ENCODE results near the gene TSHZ2.
"Not testable (repeated sequence)": the region's sequence is repeated elsewhere in the genome, so short reads cannot be mapped to it uniquely, and the experiment has no call there.

Gene TSHZ2

DNA sequence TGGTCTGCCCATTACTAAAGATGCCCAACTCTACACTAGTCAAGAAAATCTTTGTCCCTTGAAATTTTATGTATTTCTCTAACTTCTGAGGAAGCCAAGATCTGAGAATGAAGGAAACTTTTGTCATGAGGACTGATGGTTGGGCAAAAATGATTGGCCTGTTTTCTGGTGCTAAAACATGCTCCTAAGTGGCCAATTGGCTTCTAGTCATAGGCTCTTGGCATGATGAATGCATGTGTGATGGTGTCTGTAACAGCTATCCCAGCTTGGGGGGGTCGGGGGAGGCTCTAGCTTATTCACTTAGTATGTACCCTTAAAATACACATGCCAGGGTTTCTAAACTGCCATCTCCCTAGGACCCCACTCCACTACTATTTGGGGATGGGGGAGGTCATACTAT lies 392.9 kb downstream of the TSHZ2 start:
- DNase-seq, result no peak

DNA sequence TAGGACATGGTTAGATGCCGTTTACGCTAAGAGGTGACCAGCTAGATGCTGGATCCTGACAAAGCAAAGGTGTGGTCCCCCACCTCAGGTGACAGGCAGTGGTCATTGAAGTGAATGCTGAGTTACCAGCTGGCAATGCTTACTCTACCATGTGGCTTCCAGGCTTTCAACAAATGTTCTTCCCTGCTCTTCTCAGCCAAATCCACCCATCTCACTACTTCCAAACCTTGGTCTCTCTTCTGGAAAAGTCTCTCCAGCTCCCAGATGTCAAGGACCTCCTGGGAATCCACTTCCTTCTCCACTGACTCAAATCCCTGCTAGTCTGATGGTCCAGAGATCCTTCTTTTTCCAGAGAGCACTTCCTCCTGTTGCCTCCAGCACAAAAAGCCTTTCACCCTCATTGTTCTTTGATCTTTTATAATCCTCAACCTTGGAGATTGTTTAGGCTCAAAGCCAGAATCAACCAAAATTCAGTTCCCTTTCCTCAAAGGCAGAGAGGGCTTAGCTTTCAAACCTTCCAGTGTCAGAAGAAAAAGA lies 393.4 kb downstream of the TSHZ2 start:
- DNase-seq, result no peak

DNA sequence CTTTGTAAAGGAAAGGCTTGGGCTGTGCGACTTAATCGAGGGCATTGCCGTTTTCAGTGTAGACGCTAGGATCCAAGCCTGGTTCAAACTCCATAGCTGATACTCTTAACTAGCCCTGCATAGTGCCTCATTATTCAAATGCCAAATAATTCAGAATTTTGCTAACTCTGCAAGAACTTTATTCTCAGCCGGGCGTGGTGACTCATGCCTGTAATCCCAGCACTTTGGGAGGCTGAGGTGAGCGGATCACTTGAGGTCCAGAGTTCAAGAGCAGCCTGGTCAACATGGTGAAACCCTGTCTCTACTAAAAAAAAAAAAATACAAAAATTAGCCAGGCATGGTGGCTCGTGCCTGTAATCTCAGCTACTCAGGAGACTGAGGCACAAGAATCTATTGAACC lies 394.8 kb downstream of the TSHZ2 start:
- not testable (repeated sequence) for DNase-seq

DNA sequence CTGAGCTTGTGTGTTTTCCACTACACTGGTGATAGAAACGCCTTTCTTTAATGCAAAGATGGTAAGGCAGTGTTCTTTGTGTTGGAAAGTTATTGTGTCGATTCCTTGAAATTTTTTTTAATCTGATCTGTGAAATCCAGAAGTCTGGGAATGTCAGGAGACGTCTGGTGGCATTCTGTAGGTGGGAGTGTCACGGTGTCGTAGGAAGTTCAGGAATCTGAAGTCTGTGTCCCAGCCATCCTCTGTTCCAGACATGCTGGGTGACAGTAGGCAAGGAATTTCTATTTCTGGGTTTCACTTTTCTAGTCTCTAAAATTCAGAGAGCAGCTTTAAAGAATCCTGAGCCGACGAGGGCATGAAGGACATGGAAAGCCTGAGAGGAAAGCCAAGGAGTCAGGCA lies 397.7 kb downstream of the TSHZ2 start:
- DNase-seq, result no peak

DNA sequence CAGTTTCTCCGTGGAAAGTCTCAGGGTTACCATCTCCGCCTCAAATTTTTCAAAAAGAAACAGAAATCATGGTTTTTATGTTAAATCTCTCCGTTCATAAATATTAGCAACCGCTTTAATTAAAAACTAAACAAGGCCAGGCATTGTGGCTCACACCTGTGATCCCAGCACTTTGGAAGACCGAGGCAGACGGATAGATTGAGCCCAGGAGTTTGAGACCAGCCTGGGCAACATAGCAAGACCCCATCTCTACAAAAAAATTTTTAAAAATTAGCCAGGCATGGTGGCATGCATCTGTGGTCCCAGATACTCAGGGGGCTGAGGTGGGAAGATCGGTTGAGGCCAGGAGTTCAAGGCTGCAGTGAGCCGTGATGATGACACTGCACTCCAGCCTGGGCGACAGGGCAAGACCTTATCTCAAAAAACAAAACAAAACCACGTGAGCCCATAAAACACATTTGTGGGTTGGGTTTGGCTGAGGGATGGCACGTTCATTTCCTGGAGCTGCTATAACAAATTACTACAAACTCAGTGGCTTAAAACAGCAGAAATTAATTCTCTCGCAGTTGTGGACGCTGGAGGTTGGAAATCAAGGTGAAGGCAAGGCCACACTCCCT lies 398.3 kb downstream of the TSHZ2 start:
- no peak for DNase-seq

DNA sequence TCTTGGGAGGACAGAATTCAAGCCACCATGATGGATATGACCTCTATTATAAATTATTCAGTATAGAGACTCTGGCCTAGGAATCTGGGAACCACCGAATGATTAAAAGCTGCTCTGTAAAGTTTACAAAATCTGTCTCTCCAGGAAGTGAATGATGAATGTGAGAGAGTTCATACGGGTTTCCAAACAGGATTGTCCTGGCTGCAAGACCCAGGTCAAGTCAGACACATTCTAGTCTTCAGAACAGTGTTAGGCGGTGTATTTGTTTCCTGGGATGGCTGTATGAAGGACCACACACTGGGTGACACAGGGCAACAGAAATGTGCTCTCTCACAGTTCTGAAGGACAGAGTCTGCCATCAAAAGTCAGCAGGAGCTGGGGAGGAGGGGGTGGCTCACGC lies 399.1 kb downstream of the TSHZ2 start:
- DNase-seq, result no peak

DNA sequence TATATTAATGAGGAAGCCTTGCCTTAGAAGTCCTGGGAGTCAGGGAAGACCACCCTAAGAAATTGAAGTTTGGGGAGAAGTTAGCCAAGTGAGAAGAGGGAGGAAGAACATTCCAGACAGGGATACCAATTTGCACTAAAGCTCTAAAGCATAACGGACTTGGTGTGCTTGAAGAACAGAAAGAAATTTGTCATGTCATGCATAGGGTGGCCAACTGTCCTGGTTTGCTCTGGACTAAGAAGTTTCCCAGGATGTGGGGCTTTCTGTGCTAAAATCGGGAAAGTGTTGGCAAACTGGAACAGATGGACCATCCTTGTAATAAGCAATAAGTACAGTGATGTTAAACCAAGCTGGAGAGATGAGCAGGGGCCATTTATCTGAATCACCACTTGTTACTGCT lies 403.9 kb downstream of the TSHZ2 start:
- no peak for DNase-seq

DNA sequence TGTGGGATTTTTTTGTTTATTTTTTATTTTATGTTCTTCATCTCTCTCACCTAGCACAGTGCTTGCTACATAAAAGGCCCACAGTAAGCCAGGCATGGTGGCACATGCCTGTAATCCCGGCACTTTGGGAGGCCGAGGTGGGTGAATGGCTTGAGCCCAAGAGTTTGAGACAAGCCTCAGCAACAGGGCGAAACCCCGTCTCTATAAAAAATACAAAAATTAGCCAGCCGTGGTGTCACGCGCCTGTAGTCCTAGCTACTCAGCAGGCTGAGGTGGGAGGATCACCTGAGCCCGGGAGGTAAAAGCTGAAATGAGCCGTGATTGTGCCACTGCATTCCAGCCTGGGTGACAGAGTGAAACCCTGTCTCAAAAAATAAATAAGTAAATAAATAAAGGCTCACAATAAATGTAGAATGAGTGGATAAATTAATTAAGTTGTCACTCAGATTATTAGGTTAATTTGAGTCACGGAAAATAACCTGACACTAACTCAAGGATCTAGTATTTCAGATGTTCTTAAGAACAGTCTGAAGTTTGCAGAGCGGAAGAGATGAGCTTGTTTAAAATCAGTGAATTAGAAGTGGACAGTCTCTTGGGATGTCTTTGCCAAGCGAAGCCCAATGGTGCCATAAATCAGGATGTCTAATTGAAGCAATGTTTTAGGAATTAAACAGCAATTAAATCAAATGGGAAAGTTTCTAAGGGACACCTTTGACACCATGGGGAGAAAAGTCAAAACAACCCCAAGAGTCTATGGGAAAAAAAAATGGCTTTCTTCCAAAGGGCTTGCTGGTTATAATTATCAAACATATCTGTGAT lies 407.1 kb downstream of the TSHZ2 start:
- no peak for DNase-seq

DNA sequence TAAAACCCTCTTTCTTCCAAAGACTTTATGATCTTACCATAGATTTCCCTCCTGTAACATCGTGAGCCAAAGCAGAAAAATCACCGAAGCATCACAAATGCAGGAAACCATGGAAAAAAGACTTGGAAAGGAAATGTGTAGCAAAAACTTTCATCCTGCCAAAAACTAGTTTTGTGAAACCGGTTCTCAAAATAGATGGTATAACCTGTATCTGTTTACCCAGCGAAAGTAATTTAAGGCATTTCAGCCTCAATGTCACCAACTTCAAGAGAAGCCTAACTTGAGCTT lies 407.6 kb downstream of the TSHZ2 start:
- no peak for DNase-seq

DNA sequence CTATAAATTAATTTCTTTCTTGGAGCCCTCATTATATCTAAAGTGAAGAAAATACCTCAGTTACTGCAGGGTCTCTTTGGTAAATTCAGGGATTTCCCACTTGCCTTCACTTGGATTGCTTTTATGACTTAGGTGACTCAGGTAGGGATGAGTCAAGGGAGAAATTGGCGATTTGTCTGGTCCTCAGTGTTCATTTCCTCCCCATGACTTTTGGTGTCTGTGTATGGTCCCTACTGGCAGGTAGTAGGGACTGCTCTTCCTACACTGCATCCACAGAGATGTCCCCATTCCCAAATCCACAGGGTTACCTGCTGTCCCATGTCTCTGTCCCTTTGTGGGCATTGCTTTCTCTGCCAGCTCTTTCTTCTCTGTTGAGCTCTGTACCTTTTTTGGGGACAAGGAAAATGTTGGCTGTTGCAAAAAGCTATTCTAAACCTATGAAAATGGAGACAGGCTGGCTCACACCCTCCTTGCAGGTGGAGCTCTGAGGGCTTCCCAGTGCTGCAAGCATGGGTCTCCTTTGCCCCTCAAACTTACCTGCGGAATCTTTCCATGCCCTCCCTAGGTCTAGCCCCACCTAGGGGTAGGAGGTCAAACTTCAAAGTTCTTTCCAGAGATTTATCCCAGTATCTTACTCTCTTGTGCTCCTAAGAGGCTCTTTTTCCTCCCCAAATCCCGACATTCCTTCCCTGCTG lies 409.6 kb downstream of the TSHZ2 start:
- DNase-seq, result no peak

DNA sequence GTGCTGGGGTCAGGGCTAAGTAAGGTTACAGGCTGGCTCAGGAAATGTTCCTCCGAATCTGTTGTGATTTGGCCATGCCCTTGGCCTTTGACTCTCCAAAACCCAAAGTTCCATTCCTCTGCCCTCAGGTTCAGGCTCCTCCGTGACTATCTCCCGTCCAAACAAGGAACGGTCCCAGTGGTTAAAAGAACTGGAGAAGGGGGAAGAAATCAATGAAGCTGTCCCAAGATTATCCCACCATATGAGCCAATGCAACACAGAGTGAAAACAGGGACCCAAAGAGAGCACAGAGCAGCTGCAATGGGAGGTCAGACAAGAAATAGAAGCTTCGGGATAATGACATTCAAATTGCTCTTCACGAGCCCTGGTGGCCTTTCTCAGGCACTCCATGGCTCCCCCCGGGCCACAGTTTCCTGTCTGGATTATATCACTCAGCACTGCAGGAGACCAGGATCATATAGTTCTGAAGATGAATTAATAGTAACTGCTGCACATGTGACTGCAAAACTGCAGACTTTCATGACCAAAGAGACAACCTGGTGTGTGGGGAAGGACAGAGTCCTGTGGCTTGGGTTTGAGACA lies 410.2 kb downstream of the TSHZ2 start:
- DNase-seq, result no peak

DNA sequence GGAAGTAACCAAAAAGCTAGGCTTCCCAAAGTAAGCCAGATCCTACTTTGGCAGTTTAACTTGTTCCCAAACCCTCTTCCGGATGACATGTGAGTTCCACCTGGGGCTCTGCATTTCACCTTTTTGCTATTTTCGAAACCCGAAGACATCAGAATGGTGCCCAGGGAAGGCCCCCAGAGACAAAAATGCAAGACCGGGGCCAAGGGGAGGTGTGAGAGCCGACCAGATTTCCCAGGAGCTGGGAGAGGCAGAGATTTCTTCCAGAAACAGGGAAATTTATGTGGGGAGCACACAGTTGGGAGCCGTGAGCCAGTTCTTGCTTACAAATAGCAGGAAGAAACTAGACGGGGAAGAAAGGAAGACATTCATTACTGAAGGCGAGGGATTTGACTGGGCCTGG lies 411.8 kb downstream of the TSHZ2 start:
- DNase-seq, result no peak

DNA sequence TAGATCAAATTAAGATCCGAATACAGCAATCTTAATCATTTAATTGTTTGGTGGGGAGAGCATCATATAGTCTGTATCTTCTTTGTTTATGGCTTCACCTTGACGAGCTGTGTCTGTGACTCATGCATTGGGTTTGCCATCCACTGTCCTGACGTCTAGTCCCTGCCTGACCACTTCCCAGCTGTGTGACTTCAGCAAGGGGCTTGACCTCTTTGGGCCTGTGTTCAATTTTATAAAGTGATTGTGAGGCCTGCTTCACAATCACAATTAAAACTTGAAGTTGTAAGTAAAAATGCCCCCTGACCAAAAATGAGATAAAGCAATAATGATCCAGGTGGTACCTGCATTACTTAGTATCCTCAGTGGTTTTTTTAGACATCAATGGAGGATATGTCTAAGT lies 412.2 kb downstream of the TSHZ2 start:
- no peak for DNase-seq

DNA sequence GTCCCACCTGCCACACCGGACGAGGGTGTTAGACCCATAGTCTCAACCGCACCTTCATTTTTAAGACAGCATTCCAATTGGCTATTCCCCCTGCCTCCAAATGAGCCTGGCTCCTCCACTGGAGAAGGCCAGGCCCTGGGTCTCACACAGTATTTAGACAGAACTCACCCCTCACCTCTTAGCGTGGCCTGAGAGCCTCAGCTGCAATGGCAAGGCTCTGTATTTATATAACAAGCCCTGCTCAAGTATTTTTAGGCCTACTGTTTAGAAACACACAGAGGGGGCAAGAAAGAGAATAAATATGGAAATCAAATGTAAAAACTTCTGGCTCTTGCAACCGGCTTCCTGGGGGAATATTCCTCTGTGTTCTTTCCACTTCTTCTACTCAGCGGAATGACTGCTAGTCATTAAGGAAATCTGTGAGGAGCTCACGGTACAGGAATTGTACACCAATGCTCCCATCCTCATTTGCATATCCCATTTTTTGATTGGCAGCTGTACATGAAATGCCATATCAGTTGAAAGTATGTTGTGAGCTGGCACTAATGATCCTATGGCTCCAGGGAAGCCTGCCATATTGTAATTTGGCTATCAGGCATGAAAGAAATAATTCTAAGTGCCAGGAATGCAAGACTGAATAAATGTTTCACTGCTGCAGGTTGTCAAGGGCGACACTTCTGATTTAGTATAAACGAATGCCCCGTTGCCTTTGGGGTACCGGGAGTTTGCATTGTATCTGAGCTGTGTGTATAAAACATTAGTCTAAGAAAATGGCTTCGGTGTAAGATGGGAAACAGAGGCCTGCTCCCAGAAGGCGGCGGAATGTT lies 414.0 kb downstream of the TSHZ2 start:
- DNase-seq, result no peak

DNA sequence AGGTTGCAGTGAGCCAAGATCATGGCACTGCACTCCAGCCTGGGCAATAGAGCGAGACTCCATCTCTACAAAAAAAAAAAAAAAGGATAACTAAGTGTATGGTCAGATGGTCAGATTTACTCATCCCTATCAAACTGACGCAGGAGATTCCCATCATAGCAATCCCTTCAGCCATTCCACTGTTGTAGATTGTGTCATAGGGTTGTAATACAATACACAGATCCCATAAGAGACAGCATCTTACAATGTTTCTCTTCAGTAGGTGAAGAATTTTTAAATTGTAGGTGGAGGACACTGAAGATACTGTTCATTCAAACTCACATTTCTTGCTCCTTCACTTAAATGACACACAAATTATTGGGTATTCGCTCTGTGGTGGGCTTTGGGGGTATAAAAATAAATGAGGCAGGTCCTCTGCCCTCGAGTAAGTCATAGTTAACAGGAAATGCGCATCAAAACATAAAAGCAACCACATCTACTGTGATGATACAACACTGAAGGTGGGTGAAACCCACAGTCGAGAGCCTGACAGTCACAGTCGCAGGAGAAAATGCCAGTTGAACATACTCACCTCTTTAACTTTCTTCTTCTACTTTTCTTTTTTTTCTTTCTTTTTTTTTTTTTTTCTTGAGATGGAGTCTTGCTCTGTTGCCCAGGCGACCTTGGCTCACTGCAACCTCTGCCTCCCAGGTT lies 416.0 kb downstream of the TSHZ2 start:
- DNase-seq, result peak; percentile 29

DNA sequence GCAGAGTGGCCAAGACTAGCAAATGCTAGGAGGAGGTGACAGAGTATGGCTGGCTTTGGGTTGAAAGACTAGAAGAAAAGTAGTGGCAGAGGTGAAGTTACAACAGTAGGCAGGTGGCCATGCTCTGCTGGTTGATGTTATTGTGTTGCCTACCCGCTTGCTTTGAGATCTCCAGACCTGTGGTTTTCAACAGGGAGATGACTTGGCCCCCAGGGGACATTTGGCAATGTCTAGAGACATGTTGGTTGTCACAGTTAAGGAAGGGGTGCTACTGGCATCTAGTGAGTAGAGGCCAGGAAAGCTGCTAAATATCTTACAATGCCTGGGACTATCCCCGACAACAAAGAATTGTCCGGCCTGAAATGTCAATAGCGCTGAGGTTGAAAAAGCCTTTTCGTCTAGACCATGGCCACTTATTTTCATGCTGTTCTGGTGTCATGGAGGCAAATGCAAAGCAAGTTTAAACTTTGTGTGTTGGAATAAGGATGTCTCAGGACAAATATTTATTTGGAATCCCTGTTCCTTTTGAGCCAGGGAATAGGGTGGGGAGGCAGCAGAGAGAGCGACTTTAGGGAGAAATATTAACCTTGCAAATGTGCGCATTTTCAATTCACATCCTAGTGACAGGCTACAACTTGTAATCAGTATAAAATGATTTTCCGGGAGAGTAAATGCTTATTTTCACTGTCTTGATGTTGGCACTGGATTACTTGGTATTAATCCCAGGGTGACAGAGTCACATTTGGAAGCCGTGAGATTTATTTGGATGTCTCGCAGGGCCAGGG lies 417.6 kb downstream of the TSHZ2 start:
- DNase-seq, result no peak

DNA sequence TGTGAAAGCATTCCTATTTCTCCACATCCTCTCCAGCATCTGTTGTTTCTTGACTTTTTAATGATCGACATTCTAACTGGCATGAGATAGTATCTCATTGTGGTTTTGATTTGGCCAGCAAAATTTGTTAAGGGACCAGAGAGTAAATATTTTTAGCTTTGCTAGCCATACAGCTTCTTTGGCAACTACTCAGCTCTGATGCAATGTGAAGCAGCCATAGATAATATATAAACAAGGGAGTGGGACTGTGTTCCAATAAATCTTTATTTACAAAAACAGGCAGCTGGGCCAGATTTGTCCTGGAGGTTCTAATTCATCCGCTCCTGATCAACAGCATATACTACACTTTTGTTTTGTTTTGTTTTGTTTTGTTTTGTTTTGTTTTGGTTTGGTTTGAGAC lies 418.6 kb downstream of the TSHZ2 start:
- no peak for DNase-seq

DNA sequence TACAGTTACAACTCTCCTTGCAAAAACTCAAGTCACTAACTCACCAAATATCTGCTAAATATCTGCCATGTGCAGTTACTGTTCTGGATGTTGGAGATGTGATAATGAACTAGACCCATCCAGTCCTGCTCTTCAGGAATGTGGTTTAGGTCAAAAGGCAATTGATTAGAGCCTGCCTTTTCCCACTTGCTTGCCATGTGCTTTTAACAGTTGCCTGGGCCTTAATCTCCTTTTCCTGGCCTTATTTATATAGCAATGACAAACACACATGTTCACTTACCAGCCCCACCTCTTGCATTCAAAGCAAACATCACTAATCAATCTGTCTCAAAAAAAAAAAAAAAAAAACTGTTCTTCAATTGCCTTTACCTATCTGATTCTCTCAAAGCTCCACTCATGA lies 422.3 kb downstream of the TSHZ2 start:
- no peak for DNase-seq

DNA sequence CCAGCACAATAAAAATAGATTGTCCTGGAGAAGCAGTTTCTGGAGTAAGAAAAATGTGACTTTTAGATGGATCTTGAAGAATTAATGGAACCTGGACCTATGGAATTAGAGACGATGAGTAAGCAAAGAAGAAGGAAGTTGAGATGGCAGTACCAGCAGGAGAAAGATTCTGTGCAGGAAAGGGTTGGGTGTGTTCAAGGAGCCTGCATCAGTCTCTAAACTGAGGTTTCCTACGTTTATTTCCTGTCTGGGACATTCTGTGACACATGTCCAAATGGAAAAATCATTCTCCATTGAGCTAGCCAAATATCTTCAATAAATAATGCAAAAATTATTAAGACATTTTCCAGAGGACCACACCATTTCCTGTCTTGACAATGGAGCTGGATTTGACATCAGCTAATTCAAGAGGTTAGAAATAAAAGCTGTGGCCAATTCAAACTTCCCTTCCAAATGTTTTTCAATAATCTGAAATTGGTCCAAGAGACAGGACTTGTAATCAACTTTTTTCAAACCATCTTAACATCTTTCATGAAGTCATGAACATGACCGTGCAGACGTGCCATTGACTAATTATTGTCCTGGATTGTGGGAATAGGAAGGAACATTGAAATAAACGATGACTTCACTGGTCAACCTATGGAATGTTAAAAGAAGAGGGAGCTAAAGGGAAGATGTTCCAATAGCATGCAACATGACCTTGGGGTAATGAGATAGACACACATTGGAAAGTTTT lies 423.2 kb downstream of the TSHZ2 start:
- no peak for DNase-seq

DNA sequence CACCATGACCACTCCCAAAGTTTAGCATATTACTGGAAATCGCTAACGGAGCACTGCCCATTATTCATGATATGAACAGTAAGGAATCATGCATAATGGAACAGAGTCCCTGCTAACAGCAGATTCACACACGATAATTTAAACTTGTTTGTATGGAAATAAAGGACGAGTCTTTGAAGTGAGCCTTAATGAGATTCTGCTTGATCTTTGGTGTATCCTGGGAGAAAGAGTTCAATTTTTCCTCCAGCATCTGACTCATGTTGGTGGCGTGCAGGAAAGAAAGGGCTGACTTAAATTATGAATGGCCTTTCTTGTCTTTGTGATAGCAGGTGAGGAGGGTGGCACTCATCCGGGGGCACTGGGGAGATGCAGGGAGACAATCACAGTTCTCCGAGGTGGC lies 426.9 kb downstream of the TSHZ2 start:
- DNase-seq, result no peak
